HL-60 (cell line): ENCODE measurements around the gene RAB5B.
"Not testable (repeated sequence)": the region's sequence is repeated elsewhere in the genome, so short reads cannot be mapped to it uniquely, and the experiment has no call there.

Experiments
- DNase-seq, 2 experiments: peaks; one replicate each; pipeline ENCODE4 v3.0.0-alpha.2; 2010 to 2020; ENCODE audit warnings: low read depth in 1 of 2, low spot score in 1 of 2
- H3K27ac ChIP-seq: fragments of 250-450 bp; sonication (Bioruptor Pico); replicated peaks from 2 replicates; pipeline ENCODE4 v1.5.1; 2020; ENCODE audit warnings: mild to moderate bottlenecking, moderate library complexity
- H3K27me3 ChIP-seq: fragments of 250-450 bp; sonication (Bioruptor Pico); 2 replicates; pipeline ENCODE4 v1.5.1; 2021; ENCODE audit warnings: mild to moderate bottlenecking, moderate library complexity; ENCODE audit not compliant: insufficient read depth, poor library complexity, severe bottlenecking
- H3K4me3 ChIP-seq: replicated peaks from 2 replicates; pipeline ENCODE4 v1.5.1; 2011; ENCODE audit warnings: mild to moderate bottlenecking, control low read depth, low read length; ENCODE audit not compliant: insufficient read depth
- CTCF ChIP-seq: IDR thresholded peaks from one replicate; pipeline ENCODE4 v1.5.1; 2011; ENCODE audit warnings: low read length, control low read depth, inconsistent platforms; ENCODE audit not compliant: insufficient read depth
- GABPA ChIP-seq: IDR thresholded peaks from 2 replicates; pipeline ENCODE4 v1.6.1; 2012; ENCODE audit warnings: low read depth
- POLR2AphosphoS5 ChIP-seq: IDR thresholded peaks from 2 replicates; pipeline ENCODE4 v1.6.1; 2012; ENCODE audit warnings: low read depth
- REST ChIP-seq: IDR thresholded peaks from 2 replicates; pipeline ENCODE4 v1.6.1; 2012; ENCODE audit warnings: low read depth; ENCODE audit not compliant: insufficient replicate concordance
- SPI1 ChIP-seq: IDR thresholded peaks from 2 replicates; pipeline ENCODE4 v1.6.1; 2012; ENCODE audit warnings: low read depth, mild to moderate bottlenecking, borderline replicate concordance

Gene RAB5B

GRCh38 chr12:56040151-56040550, 66.3 kb downstream of the RAB5B start:
- Histone ChIP-seq H3K27me3 (no peaks in the 10 kb centered on the region), H3K27ac (no peak overlapping the region), H3K4me3 (no peak overlapping the region)
- no peak for TF ChIP-seq REST
- TF ChIP-seq CTCF = no peak
- TF ChIP-seq SPI1 = no peak
- no peak for TF ChIP-seq POLR2AphosphoS5
- no peak for TF ChIP-seq GABPA
- DNase-seq = no peak

GRCh38 chr12:56040963-56041551, 67.2 kb downstream of the RAB5B start:
- Histone ChIP-seq H3K27me3 (no peaks in the 10 kb centered on the region), H3K27ac (peak overlapping the region; percentile 49), H3K4me3 (peak overlapping the region; percentile 22)
- no peak for DNase-seq
- TF ChIP-seq POLR2AphosphoS5 (no peak), REST (no peak)

- peak; percentile 82 for TF ChIP-seq REST
- peak; percentile 100 for TF ChIP-seq POLR2AphosphoS5
- TF ChIP-seq SPI1 = peak; percentile 3; the same call in 1 of the 2 replicates
- TF ChIP-seq CTCF = peak; percentile 32
- TF ChIP-seq GABPA = peak; percentile 96
- peak; percentile 99 to 100 for DNase-seq
- H3K27ac ChIP-seq = peak within 1 kb of the TSS; percentile 98
- peak within 1 kb of the TSS; percentile 80 for H3K4me3 ChIP-seq
- no peaks in the 10 kb centered on the region for H3K27me3 ChIP-seq
Observed at GRCh38 chr12:56041552-56042429, 67.9 kb downstream of the RAB5B start, which contains the start of gene RPS26. Gene RPS26, plus strand, starts transcription at chr12:56041918. Its CDS starts 249 bp downstream, at chr12:56042167.

GRCh38 chr12:56042430-56042813, 68.5 kb downstream of the RAB5B start:
- not testable (repeated sequence) for DNase-seq, H3K27me3 ChIP-seq
- Histone ChIP-seq H3K4me3 (peak overlapping the region; percentile 80), H3K27ac (peak overlapping the region; percentile 98)
